Endometrial microvascular endothelial cells (primary cell): ENCODE results near the gene A2ML1. TPM values are rescaled to one million over a fixed set of nuclear protein-coding genes. Genes with fewer than 3 reads are reported as not detected.
"Not testable (repeated sequence)": the region's sequence is repeated elsewhere in the genome, so short reads cannot be mapped to it uniquely, and the experiment has no call there.

ENCODE experiments used
- in situ Hi-C: cut with HindIII; loops from 2 replicates; pipeline ENCODE4 v1.10.0; 2017; ENCODE audit warnings: low sequenced_read_pairs, low pct_unique_long_range_greater_than_20kb; ENCODE audit errors: inconsistent ontology term
- total RNA-seq: library from RNA; depleted of rRNA; stranded (reverse); fragments of >200 nt; gene quantifications from one replicate; pipeline ENCODE4 v1.2.3, GENCODE V29; 2015; ENCODE audit errors: inconsistent ontology term

Gene A2ML1
- total RNA-seq: not detected

GRCh38 chr12:8822298-8822697 lies at the start of gene A2ML1:
Gene A2ML1 (plus strand): TSS chr12:8822621. CDS start chr12:8822652, 31 bp downstream.
- in situ Hi-C loops: no loop called here

GRCh38 chr12:8773461-8773860 lies 49.0 kb upstream of the A2ML1 start:
- in situ Hi-C loops: no loop called here

GRCh38 chr12:8779281-8779680 lies 43.1 kb upstream of the A2ML1 start:
- in situ Hi-C loops: no loop called here

GRCh38 chr12:8779862-8780261 lies 42.6 kb upstream of the A2ML1 start:
- in situ Hi-C loops: no loop called here

GRCh38 chr12:8780389-8780788 lies 42.0 kb upstream of the A2ML1 start:
- in situ Hi-C loops: no loop called here

- in situ Hi-C loops: no loop called here
These were observed 40.9 kb upstream of the A2ML1 start for GRCh38 chr12:8781381-8782127.

GRCh38 chr12:8784290-8784888 lies 38.0 kb upstream of the A2ML1 start:
- in situ Hi-C loops: no loop called here

GRCh38 chr12:8785499-8785898 lies 36.9 kb upstream of the A2ML1 start:
- in situ Hi-C loops: no loop called here

GRCh38 chr12:8787206-8787605 lies 35.2 kb upstream of the A2ML1 start:
- in situ Hi-C loops: not testable (repeated sequence)

- in situ Hi-C loops: not testable (repeated sequence)
These were observed 33.7 kb upstream of the A2ML1 start for GRCh38 chr12:8788706-8789105.

- in situ Hi-C loops: not testable (repeated sequence)
These were observed 32.9 kb upstream of the A2ML1 start for GRCh38 chr12:8789341-8790013.

- in situ Hi-C loops: not testable (repeated sequence)
These were observed 29.2 kb upstream of the A2ML1 start for GRCh38 chr12:8793226-8793625.

GRCh38 chr12:8794611-8795010 lies 27.8 kb upstream of the A2ML1 start:
- in situ Hi-C loops: not testable (repeated sequence)

- in situ Hi-C loops: no loop called here
These were observed 25.4 kb upstream of the A2ML1 start for GRCh38 chr12:8796831-8797626.

- in situ Hi-C loops: not testable (repeated sequence)
These were observed 21.2 kb upstream of the A2ML1 start for GRCh38 chr12:8801213-8801612.

GRCh38 chr12:8804833-8805232 lies 17.6 kb upstream of the A2ML1 start:
- in situ Hi-C loops: not testable (repeated sequence)

- in situ Hi-C loops: not testable (repeated sequence)
These were observed 16.9 kb upstream of the A2ML1 start for GRCh38 chr12:8805487-8805886.

GRCh38 chr12:8807084-8807483 lies 15.3 kb upstream of the A2ML1 start:
- in situ Hi-C loops: not testable (repeated sequence)

GRCh38 chr12:8810112-8810511 lies 12.3 kb upstream of the A2ML1 start:
- in situ Hi-C loops: not testable (repeated sequence)
